ENCODE measurements around the gene PHOSPHO1.

GRCh38 chr17:49195751-49196150 is 34.8 kb downstream of the PHOSPHO1 start:
- TF ChIP-seq CTCF (IDR thresholded peaks at IDR 0.05; ENCODE audit: low read length) (no peak), EZH2 (optimal IDR thresholded peaks at IDR 0.05; ENCODE audit: low read depth, low read length) (no peak), EZH2phosphoT487 (IDR thresholded peaks at IDR 0.05; ENCODE audit: low read length) (no peak)
